ENCODE results near the gene RRAS.

DNA sequence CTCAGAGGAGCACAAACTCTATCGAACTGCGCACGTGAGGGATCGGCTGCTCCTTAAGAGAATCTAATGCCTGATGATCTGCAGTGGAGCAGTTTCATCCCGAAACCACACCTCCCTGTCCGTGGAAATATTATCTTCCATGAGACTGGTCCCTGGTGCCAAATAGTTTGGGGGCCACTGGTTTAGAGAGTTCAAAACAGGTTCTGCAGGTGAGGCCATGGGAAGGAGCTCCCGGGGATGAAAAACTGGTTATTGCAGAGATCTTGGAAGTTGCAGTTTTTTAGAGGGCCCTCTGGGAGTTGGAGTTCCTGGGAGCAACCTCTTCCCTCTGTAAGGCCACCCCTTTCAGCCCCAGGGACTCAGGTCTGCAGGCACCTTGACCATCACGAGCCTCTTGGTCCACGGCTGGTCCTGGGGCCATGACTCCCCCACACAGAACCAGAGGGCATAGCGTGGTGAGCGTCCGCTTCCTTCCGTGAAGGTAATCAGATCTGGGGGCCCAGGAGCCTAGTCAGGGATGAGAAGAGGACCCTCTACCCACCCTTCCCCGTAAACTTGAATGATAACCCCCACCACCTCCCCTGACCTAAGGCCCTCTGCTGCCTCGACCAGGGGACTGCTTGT is 20.5 kb upstream of the RRAS start:
- no peak for TF ChIP-seq CTCF (IDR thresholded peaks at IDR 0.05)
- no peak for TF ChIP-seq POLR2AphosphoS5 (IDR thresholded peaks at IDR 0.05)
- TF ChIP-seq EP300 (IDR thresholded peaks at IDR 0.05) = no peak
- no peak for TF ChIP-seq POLR2A (IDR thresholded peaks at IDR 0.05; ENCODE audit: low read depth)
